CD4-positive, CD25-positive, alpha-beta regulatory T cell (primary cell): ENCODE data around the gene LDLRAD3. TPM values are rescaled to one million over a fixed set of nuclear protein-coding genes. Genes with fewer than 3 reads are reported as not detected.

Source experiments
- ATAC-seq, 2 donors: fragments of 150-1000 bp; cut with Tn5 transposase; one replicate each; pipeline ENCODE4 v1.10.0; 2021; ENCODE audit warnings: low read depth in 2 of 2, moderate number of reproducible peaks in 2 of 2, moderate library complexity in 1 of 2
- DNase-seq, 3 donors: peaks; one replicate each; pipeline versions ENCODE4 v3.0.0 to v3.0.0-alpha.2; 2012 to 2022; ENCODE audit warnings: mixed read lengths in 1 of 3
- H3K27ac ChIP-seq: one replicate; pipeline ENCODE4 v1.7.0; 2013; ENCODE audit warnings: mild to moderate bottlenecking, low read length; ENCODE audit not compliant: insufficient read depth, poor library complexity, severe bottlenecking
- H3K27me3 ChIP-seq: one replicate; pipeline ENCODE4 v1.7.0; 2013; ENCODE audit warnings: low read length; ENCODE audit not compliant: control insufficient read depth, insufficient read depth
- H3K36me3 ChIP-seq: one replicate; pipeline ENCODE4 v1.7.0; 2013; ENCODE audit warnings: mild to moderate bottlenecking, low read length, moderate library complexity; ENCODE audit not compliant: control insufficient read depth, insufficient read depth
- H3K4me1 ChIP-seq: 2 replicates; pipeline ENCODE4 v1.7.0; 2013; ENCODE audit warnings: mild to moderate bottlenecking, low read length; ENCODE audit not compliant: insufficient read depth, control insufficient read depth, poor library complexity, severe bottlenecking
- H3K4me3 ChIP-seq: one replicate; pipeline ENCODE4 v1.7.0; 2013; ENCODE audit warnings: low read depth, mild to moderate bottlenecking, low read length, moderate library complexity
- H3K9me3 ChIP-seq, 2 experiments: 1 replicate in 1 of 2; 2 replicates in 1 of 2; pipeline ENCODE4 v1.7.0; 2013; ENCODE audit warnings: low read length in 2 of 2, mild to moderate bottlenecking in 1 of 2, moderate library complexity in 1 of 2; ENCODE audit not compliant: control insufficient read depth in 2 of 2
- H3K27ac Mint-ChIP-seq, 3 donors: one replicate each; pipeline ENCODE4 v1.8.0; 2020 to 2022; ENCODE audit warnings: mild to moderate bottlenecking in 3 of 3, mixed read lengths in 3 of 3, moderate library complexity in 2 of 3
- H3K27me3 Mint-ChIP-seq: one replicate; pipeline ENCODE4 v1.8.0; 2022; ENCODE audit warnings: mild to moderate bottlenecking, mixed read lengths
- H3K36me3 Mint-ChIP-seq: one replicate; pipeline ENCODE4 v1.8.0; 2020; ENCODE audit warnings: mixed read lengths
- H3K4me1 Mint-ChIP-seq, 4 donors: one replicate each; pipeline ENCODE4 v1.8.0; 2020 to 2022; ENCODE audit warnings: mixed read lengths in 4 of 4, mild to moderate bottlenecking in 1 of 4
- H3K4me3 Mint-ChIP-seq, 4 donors: one replicate each; pipeline ENCODE4 v1.8.0; 2020 to 2022; ENCODE audit warnings: mild to moderate bottlenecking in 4 of 4, mixed read lengths in 4 of 4, moderate library complexity in 3 of 4
- H3K9me3 Mint-ChIP-seq, 7 donors: one replicate each; pipeline ENCODE4 v1.8.0; 2020 to 2022; ENCODE audit warnings: mixed read lengths in 7 of 7, mild to moderate bottlenecking in 3 of 7, moderate library complexity in 2 of 7
- polyA plus RNA-seq, 4 donors: library from polyadenylated mRNA; unstranded; fragments of 300-500 nt; fragmentation: Illumina TruSeq; gene quantifications; one replicate each; pipeline ENCODE4 v1.2.3, GENCODE V29; 2021
- total RNA-seq: library from RNA; stranded (reverse); gene quantifications from one replicate; pipeline ENCODE4 v1.2.3, GENCODE V29; 2022

Gene LDLRAD3
- total and polyA plus RNA-seq, 5 donors from 2014 or later: 0.06 TPM; not detected in 4

- Mint-ChIP-seq H3K36me3 (no peaks in the 10 kb centered on the region), H3K27ac (no peak overlapping the region), H3K4me3 (no peak overlapping the region), H3K4me1 (no peaks in the 10 kb centered on the region), H3K9me3 (no peaks in the 10 kb centered on the region), H3K27me3 (peaks cover 4% of the 10 kb centered on the region)
- Histone ChIP-seq H3K36me3 (no peaks in the 10 kb centered on the region), H3K27me3 (no peaks in the 10 kb centered on the region), H3K27ac (no peak overlapping the region), H3K4me1 (no peaks in the 10 kb centered on the region), H3K4me3 (no peak overlapping the region), H3K9me3 (no peaks in the 10 kb centered on the region)
- DNase-seq: no peak
- ATAC-seq: no peak
Observed at GRCh38 chr11:36233204-36233603, 289.3 kb downstream of the LDLRAD3 start.

- ATAC-seq (no peak), DNase-seq (no peak)
- H3K4me1 ChIP-seq: no peaks in the 10 kb centered on the region
- no peak overlapping the region for H3K27ac ChIP-seq
- H3K4me3 ChIP-seq: no peak overlapping the region
- Mint-ChIP-seq H3K27ac (no peak overlapping the region), H3K9me3 (peaks cover 0 to 2% (median 0%) of the 10 kb centered on the region in 7 donors), H3K4me3 (no peak overlapping the region), H3K36me3 (no peaks in the 10 kb centered on the region), H3K4me1 (no peaks in the 10 kb centered on the region), H3K27me3 (peaks cover 4% of the 10 kb centered on the region)
- no peaks in the 10 kb centered on the region for H3K27me3 ChIP-seq
- no peaks in the 10 kb centered on the region for H3K36me3 ChIP-seq
- no peaks in the 10 kb centered on the region for H3K9me3 ChIP-seq
Observed at GRCh38 chr11:36234825-36235224, 291.0 kb downstream of the LDLRAD3 start.

GRCh38 chr11:36235750-36236149 lies 291.9 kb downstream of the LDLRAD3 start:
- ATAC-seq (no peak), DNase-seq (no peak)
- H3K27me3 ChIP-seq: no peaks in the 10 kb centered on the region
- H3K9me3 ChIP-seq: no peaks in the 10 kb centered on the region
- no peaks in the 10 kb centered on the region for H3K36me3 ChIP-seq
- H3K4me1 ChIP-seq: no peaks in the 10 kb centered on the region
- no peak overlapping the region for H3K27ac ChIP-seq
- Mint-ChIP-seq H3K9me3 (peaks cover 0 to 2% (median 0%) of the 10 kb centered on the region in 7 donors), H3K4me3 (no peak overlapping the region), H3K4me1 (no peaks in the 10 kb centered on the region), H3K27me3 (no peaks in the 10 kb centered on the region), H3K27ac (no peak overlapping the region), H3K36me3 (no peaks in the 10 kb centered on the region)
- no peak overlapping the region for H3K4me3 ChIP-seq

- Mint-ChIP-seq H3K27ac (no peak overlapping the region), H3K4me1 (no peaks in the 10 kb centered on the region), H3K27me3 (peaks cover 6% of the 10 kb centered on the region), H3K36me3 (no peaks in the 10 kb centered on the region), H3K4me3 (no peak overlapping the region), H3K9me3 (peaks cover 0 to 2% (median 0%) of the 10 kb centered on the region in 7 donors)
- ATAC-seq (no peak), DNase-seq (no peak)
- Histone ChIP-seq H3K27me3 (no peaks in the 10 kb centered on the region), H3K9me3 (no peaks in the 10 kb centered on the region), H3K27ac (no peak overlapping the region), H3K4me1 (no peaks in the 10 kb centered on the region), H3K36me3 (no peaks in the 10 kb centered on the region), H3K4me3 (no peak overlapping the region)
Observed at GRCh38 chr11:36237391-36237790, 293.5 kb downstream of the LDLRAD3 start.

- Mint-ChIP-seq H3K27ac (no peak overlapping the region), H3K27me3 (peaks cover 6% of the 10 kb centered on the region), H3K4me3 (no peak overlapping the region), H3K9me3 (peaks cover 0 to 2% (median 0%) of the 10 kb centered on the region in 7 donors), H3K4me1 (no peaks in the 10 kb centered on the region), H3K36me3 (no peaks in the 10 kb centered on the region)
- no peaks in the 10 kb centered on the region for H3K36me3 ChIP-seq
- DNase-seq (no peak), ATAC-seq (no peak)
- no peaks in the 10 kb centered on the region for H3K9me3 ChIP-seq
- no peak overlapping the region for H3K27ac ChIP-seq
- no peaks in the 10 kb centered on the region for H3K4me1 ChIP-seq
- no peaks in the 10 kb centered on the region for H3K27me3 ChIP-seq
- H3K4me3 ChIP-seq: no peak overlapping the region
Observed at GRCh38 chr11:36238036-36238631, 294.3 kb downstream of the LDLRAD3 start.

- no peak overlapping the region for H3K4me3 ChIP-seq
- no peaks in the 10 kb centered on the region for H3K36me3 Mint-ChIP-seq
- DNase-seq (no peak), ATAC-seq (no peak)
- H3K36me3 ChIP-seq: no peaks in the 10 kb centered on the region
- no peaks in the 10 kb centered on the region for H3K4me1 Mint-ChIP-seq
- H3K27me3 ChIP-seq: no peaks in the 10 kb centered on the region
- no peaks in the 10 kb centered on the region for H3K4me1 ChIP-seq
- H3K4me3 Mint-ChIP-seq: no peak overlapping the region
- H3K9me3 Mint-ChIP-seq: peaks cover 0 to 2% (median 0%) of the 10 kb centered on the region in 7 donors
- H3K27ac ChIP-seq: no peak overlapping the region
- no peaks in the 10 kb centered on the region for H3K9me3 ChIP-seq
- H3K27ac Mint-ChIP-seq: no peak overlapping the region
- H3K27me3 Mint-ChIP-seq: peaks cover 7% of the 10 kb centered on the region
Observed at GRCh38 chr11:36238881-36239280, 295.0 kb downstream of the LDLRAD3 start.

GRCh38 chr11:36239636-36240035 lies 295.8 kb downstream of the LDLRAD3 start:
- ATAC-seq: no peak
- Mint-ChIP-seq H3K4me3 (no peak overlapping the region), H3K9me3 (peaks cover 0 to 2% (median 0%) of the 10 kb centered on the region in 7 donors), H3K4me1 (no peaks in the 10 kb centered on the region), H3K27ac (no peak overlapping the region), H3K36me3 (no peaks in the 10 kb centered on the region), H3K27me3 (peaks cover 11% of the 10 kb centered on the region)
- DNase-seq: no peak
- Histone ChIP-seq H3K9me3 (no peaks in the 10 kb centered on the region), H3K4me1 (no peaks in the 10 kb centered on the region), H3K36me3 (no peaks in the 10 kb centered on the region), H3K27ac (no peak overlapping the region), H3K27me3 (peaks cover 1% of the 10 kb centered on the region), H3K4me3 (no peak overlapping the region)

GRCh38 chr11:36240173-36240572 lies 296.3 kb downstream of the LDLRAD3 start:
- Histone ChIP-seq H3K9me3 (no peaks in the 10 kb centered on the region), H3K27ac (no peak overlapping the region), H3K4me1 (no peaks in the 10 kb centered on the region), H3K36me3 (no peaks in the 10 kb centered on the region), H3K4me3 (no peak overlapping the region), H3K27me3 (peaks cover 2% of the 10 kb centered on the region)
- peaks cover 0 to 2% (median 0%) of the 10 kb centered on the region in 7 donors for H3K9me3 Mint-ChIP-seq
- no peaks in the 10 kb centered on the region for H3K4me1 Mint-ChIP-seq
- DNase-seq (no peak), ATAC-seq (no peak)
- no peak overlapping the region for H3K4me3 Mint-ChIP-seq
- H3K36me3 Mint-ChIP-seq: no peaks in the 10 kb centered on the region
- H3K27ac Mint-ChIP-seq: no peak overlapping the region
- H3K27me3 Mint-ChIP-seq: peaks cover 16% of the 10 kb centered on the region
